Choroid plexus epithelial cell (primary cell): ENCODE results near the gene CES2.

Experiments
- DNase-seq: peaks from one replicate; pipeline ENCODE4 v3.0.0-alpha.2; 2010; ENCODE audit warnings: low read depth
- H3K4me3 ChIP-seq: 2 replicates; pipeline ENCODE4 v1.5.1; 2011; ENCODE audit warnings: low read depth, mild to moderate bottlenecking, control low read depth, low read length, moderate library complexity
- TF ChIP-seq, protein P1 (sequence below): conservative IDR thresholded peaks from 2 replicates; pipeline ENCODE4 v1.5.1; 2011; ENCODE audit warnings: low read depth, mild to moderate bottlenecking, control low read depth, inconsistent platforms, low read length, moderate library complexity

CES2 gene

DNA sequence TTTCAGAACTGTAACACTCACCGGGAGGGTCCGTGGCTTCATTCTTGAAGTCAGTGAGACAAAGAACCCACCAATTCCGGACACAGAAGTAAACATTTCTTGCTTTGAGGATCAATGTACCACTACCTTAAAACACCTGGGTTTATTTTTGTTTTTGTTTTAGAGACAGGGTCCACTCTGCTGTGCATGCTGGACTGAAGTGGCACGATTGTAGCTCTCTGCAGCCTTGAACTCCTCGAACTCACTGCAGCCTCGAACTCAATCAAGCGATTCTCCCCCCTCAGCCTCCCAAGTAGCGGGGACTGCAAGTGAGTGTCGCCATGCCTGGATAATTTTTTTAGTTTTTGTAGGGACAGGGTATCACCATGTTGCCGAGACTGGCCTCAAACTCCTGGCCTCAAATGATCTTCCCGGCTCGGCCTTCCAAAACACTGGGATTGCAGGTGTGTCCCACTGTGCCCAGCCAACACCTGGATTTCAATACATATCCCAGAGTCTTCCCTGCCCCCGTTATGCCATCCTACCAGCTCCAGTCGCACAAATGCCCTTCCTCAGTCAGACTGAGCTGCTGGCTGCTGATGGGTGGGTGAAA, 40.1 kb downstream of the CES2 start:
- H3K4me3 ChIP-seq, result no peak overlapping the region
- no peak for DNase-seq
- TF ChIP-seq, protein P1, sequence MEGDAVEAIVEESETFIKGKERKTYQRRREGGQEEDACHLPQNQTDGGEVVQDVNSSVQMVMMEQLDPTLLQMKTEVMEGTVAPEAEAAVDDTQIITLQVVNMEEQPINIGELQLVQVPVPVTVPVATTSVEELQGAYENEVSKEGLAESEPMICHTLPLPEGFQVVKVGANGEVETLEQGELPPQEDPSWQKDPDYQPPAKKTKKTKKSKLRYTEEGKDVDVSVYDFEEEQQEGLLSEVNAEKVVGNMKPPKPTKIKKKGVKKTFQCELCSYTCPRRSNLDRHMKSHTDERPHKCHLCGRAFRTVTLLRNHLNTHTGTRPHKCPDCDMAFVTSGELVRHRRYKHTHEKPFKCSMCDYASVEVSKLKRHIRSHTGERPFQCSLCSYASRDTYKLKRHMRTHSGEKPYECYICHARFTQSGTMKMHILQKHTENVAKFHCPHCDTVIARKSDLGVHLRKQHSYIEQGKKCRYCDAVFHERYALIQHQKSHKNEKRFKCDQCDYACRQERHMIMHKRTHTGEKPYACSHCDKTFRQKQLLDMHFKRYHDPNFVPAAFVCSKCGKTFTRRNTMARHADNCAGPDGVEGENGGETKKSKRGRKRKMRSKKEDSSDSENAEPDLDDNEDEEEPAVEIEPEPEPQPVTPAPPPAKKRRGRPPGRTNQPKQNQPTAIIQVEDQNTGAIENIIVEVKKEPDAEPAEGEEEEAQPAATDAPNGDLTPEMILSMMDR, result no peak

DNA sequence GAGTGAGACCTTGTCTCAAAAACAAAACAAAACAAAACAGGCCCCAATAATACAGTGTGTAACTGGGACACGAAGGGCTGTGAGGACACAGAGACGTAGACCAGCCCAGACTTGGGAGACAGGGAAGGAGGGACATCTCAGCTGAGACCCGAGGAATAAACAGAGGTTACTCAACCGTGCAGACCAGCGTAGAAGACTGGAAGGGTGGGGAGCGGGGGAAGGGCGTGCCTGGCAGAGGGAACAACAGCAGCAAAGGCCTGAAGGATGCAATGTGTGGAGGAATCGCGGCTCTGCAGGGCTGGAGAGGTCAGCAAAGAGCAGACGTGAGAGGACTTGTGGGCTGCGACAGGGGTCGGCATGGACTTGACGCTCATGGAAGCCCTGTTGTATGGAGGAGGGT, 41.4 kb downstream of the CES2 start:
- no peak for DNase-seq
- no peak overlapping the region for H3K4me3 ChIP-seq
- TF ChIP-seq, protein P1, result no peak

DNA sequence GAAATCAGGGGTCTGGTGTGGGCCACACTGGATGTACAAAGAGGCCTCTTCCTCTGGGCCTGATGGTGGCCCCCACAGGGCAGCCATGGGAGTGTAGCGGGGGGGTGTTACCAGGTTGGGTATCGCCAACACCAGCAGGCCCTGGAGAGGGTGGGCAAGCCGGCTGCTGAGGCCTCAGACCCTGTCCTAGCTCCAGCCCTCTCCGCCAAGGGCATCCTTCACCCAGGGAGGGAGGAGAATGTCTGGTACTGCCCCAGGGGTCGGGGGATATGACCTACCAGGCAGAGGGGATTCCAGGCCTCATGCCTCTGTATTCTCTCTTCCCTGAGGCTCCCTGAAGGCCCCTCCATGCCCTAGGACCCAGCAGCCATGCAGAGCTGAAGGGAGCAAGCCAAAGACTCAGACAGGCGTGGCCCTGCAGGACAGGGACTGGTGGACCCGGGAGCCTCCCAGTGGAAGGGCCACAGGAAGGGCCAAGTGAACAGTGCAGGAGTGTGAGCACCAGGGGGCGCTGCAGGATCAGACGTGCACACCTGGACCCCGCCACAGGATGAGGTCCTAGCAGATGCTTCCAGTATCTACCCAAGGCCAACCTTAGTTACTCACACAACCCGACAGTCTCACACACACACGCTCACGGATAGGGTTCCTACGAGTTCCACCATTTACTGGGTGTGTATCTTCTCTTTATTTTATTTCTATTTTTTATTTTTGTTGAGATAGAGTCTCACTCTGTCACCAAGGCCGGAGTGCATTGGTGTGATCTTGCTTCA, 42.2 kb downstream of the CES2 start:
- TF ChIP-seq, protein P1, result peak; percentile 93
- H3K4me3 ChIP-seq, result no peak overlapping the region
- peak; percentile 88 for DNase-seq

DNA sequence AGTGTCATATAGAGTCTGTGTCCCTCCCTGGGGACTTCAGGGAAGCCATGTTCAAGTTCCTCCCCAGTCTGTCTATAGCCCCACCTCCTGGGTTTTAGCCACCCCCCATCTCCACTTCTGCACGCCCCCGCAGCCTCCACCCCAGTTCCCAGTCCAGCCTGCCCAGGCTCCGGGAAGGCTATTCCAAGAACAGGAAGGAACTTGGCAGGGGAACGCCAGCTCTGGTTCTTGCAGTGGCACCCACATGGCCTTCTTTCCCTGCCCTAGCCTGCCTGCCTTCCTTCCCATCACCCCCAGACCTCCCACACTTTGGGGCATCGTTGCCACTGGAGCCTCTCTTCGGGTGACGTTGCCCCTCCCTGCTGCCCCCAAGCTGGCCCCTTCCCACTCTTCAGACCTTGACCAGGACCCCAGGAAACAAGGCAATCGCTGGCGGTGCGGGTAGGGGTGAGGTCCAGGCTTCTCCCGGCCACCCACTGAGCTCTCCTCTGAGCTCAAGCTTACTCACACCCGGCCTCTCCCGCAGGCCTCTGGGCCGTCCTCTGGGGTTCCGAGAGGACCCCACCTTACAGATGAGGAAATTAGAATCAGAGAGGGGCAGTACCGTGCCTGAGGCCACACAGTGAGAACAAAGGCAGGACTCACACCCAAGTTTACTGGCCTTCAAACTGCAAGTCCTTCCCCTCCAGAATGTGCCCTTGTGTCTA, 43.8 kb downstream of the CES2 start:
- peak; percentile 26 for DNase-seq
- no peak overlapping the region for H3K4me3 ChIP-seq
- TF ChIP-seq, protein P1, result no peak

DNA sequence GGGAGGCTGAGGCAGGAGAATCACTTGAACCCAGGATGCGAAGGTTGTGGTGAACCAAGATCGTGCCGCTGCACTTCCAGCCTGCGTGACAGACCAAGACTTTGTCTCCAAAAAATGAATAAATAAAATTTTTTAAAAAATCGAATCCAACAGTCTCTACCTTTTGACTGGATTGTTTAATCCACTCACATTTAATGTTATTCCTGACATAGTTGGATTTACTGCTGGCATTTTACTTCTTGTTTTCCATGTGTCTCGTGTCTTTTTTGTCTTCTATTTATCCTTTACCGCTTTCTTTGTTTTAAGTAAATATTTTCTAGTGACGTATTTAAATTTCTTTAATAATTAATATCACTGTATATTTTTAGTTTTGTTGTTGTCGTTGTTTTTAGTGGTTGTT, 47.7 kb downstream of the CES2 start:
- no peak for DNase-seq
- H3K4me3 ChIP-seq, result no peak overlapping the region
- TF ChIP-seq, protein P1, result no peak

DNA sequence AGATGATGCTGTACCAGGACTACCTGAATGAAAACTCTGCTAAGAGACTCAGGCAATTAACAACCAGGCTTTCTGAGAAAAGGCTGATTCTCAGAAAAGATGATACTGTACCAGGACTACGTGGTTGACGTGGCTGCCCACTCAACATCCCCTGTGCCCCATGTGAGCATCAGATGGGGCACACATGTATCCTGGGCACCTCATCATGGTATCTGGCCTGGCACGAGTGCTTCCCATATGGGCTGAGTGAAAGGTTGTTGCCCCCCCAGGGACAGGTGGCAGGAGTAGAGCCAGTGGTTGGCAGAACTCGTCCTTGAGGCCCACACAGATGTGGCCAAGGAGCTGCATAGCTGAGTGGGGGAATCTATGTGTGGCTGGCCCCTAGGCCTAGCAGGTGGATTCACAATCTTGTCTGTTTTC, 49.6 kb downstream of the CES2 start:
- DNase-seq, result no peak
- TF ChIP-seq, protein P1, result no peak
- H3K4me3 ChIP-seq, result no peak overlapping the region
